Stimulated activated naive CD8-positive, alpha-beta T cell treated with anti-CD3 and anti-CD28 coated beads, Interleukin-15, Interleukin-2, amounts not matched to agents 100 ng/mL and 50 ng/mL, for 24 hours (primary cell): ENCODE data around the gene PSMD3.

ENCODE experiments used
- H3K27ac Mint-ChIP-seq: one replicate; pipeline ENCODE4 v1.8.0; 2021; ENCODE audit warnings: mild to moderate bottlenecking, mixed read lengths
- H3K27me3 Mint-ChIP-seq: one replicate; pipeline ENCODE4 v1.8.0; 2021; ENCODE audit warnings: mixed read lengths
- H3K36me3 Mint-ChIP-seq: one replicate; pipeline ENCODE4 v1.8.0; 2021; ENCODE audit warnings: low read depth, mixed read lengths
- H3K4me1 Mint-ChIP-seq: one replicate; pipeline ENCODE4 v1.8.0; 2021; ENCODE audit warnings: low read depth, mixed read lengths
- H3K4me3 Mint-ChIP-seq: one replicate; pipeline ENCODE4 v1.8.0; 2021; ENCODE audit warnings: mild to moderate bottlenecking, mixed read lengths
- H3K9me3 Mint-ChIP-seq: one replicate; pipeline ENCODE4 v1.8.0; 2021; ENCODE audit warnings: mixed read lengths

Gene PSMD3

GRCh38 chr17:40019140-40019991 is 38.8 kb downstream of the PSMD3 start:
- peaks cover 29% of the 10 kb centered on the region for H3K36me3 Mint-ChIP-seq
- H3K4me3 Mint-ChIP-seq, result no peak overlapping the region
- H3K9me3 Mint-ChIP-seq, result no peaks in the 10 kb centered on the region
- no peak overlapping the region for H3K27ac Mint-ChIP-seq
- no peaks in the 10 kb centered on the region for H3K27me3 Mint-ChIP-seq
- H3K4me1 Mint-ChIP-seq, result no peaks in the 10 kb centered on the region

- Mint-ChIP-seq H3K4me1 (no peaks in the 10 kb centered on the region), H3K27me3 (no peaks in the 10 kb centered on the region), H3K9me3 (no peaks in the 10 kb centered on the region), H3K4me3 (no peak overlapping the region), H3K36me3 (peaks cover 34% of the 10 kb centered on the region), H3K27ac (no peak overlapping the region)
Observed at GRCh38 chr17:40020146-40020545, 39.5 kb downstream of the PSMD3 start.

- H3K27me3 Mint-ChIP-seq, result no peaks in the 10 kb centered on the region
- no peaks in the 10 kb centered on the region for H3K9me3 Mint-ChIP-seq
- H3K27ac Mint-ChIP-seq, result no peak overlapping the region
- H3K36me3 Mint-ChIP-seq, result peaks cover 48% of the 10 kb centered on the region
- peaks cover 9% of the 10 kb centered on the region for H3K4me1 Mint-ChIP-seq
- H3K4me3 Mint-ChIP-seq, result no peak overlapping the region
Observed at GRCh38 chr17:40021451-40021971, 40.9 kb downstream of the PSMD3 start.

GRCh38 chr17:40022497-40022896 is 41.9 kb downstream of the PSMD3 start:
- Mint-ChIP-seq H3K36me3 (peaks cover 49% of the 10 kb centered on the region), H3K4me3 (no peak overlapping the region), H3K4me1 (peaks cover 10% of the 10 kb centered on the region), H3K27me3 (no peaks in the 10 kb centered on the region), H3K9me3 (no peaks in the 10 kb centered on the region), H3K27ac (no peak overlapping the region)

- Mint-ChIP-seq H3K4me3 (no peak overlapping the region), H3K4me1 (peaks cover 10% of the 10 kb centered on the region), H3K27ac (no peak overlapping the region), H3K9me3 (no peaks in the 10 kb centered on the region), H3K36me3 (peaks cover 49% of the 10 kb centered on the region), H3K27me3 (no peaks in the 10 kb centered on the region)
Observed at GRCh38 chr17:40022961-40023541, 42.4 kb downstream of the PSMD3 start.

- no peak overlapping the region for H3K4me3 Mint-ChIP-seq
- H3K9me3 Mint-ChIP-seq, result no peaks in the 10 kb centered on the region
- H3K27me3 Mint-ChIP-seq, result no peaks in the 10 kb centered on the region
- H3K4me1 Mint-ChIP-seq, result peaks cover 10% of the 10 kb centered on the region
- H3K27ac Mint-ChIP-seq, result no peak overlapping the region
- H3K36me3 Mint-ChIP-seq, result peaks cover 51% of the 10 kb centered on the region
Observed at GRCh38 chr17:40023590-40024292, 43.1 kb downstream of the PSMD3 start.

- H3K4me3 Mint-ChIP-seq, result no peak overlapping the region
- H3K9me3 Mint-ChIP-seq, result no peaks in the 10 kb centered on the region
- H3K4me1 Mint-ChIP-seq, result peaks cover 10% of the 10 kb centered on the region
- no peaks in the 10 kb centered on the region for H3K27me3 Mint-ChIP-seq
- H3K36me3 Mint-ChIP-seq, result peaks cover 57% of the 10 kb centered on the region
- H3K27ac Mint-ChIP-seq, result no peak overlapping the region
Observed at GRCh38 chr17:40024901-40025300, 44.3 kb downstream of the PSMD3 start.

GRCh38 chr17:40025559-40025958 is 45.0 kb downstream of the PSMD3 start:
- H3K36me3 Mint-ChIP-seq, result peaks cover 54% of the 10 kb centered on the region
- H3K4me1 Mint-ChIP-seq, result peaks cover 10% of the 10 kb centered on the region
- H3K27me3 Mint-ChIP-seq, result no peaks in the 10 kb centered on the region
- no peaks in the 10 kb centered on the region for H3K9me3 Mint-ChIP-seq
- H3K4me3 Mint-ChIP-seq, result no peak overlapping the region
- no peak overlapping the region for H3K27ac Mint-ChIP-seq

GRCh38 chr17:40025991-40026815 is 45.6 kb downstream of the PSMD3 start:
- peaks cover 56% of the 10 kb centered on the region for H3K36me3 Mint-ChIP-seq
- no peak overlapping the region for H3K4me3 Mint-ChIP-seq

GRCh38 chr17:40026816-40027613 is 46.4 kb downstream of the PSMD3 start:
- peaks cover 10% of the 10 kb centered on the region for H3K4me1 Mint-ChIP-seq
- no peaks in the 10 kb centered on the region for H3K27me3 Mint-ChIP-seq
- H3K9me3 Mint-ChIP-seq, result no peaks in the 10 kb centered on the region
- no peak overlapping the region for H3K4me3 Mint-ChIP-seq
- peaks cover 57% of the 10 kb centered on the region for H3K36me3 Mint-ChIP-seq
- no peak overlapping the region for H3K27ac Mint-ChIP-seq

More at GRCh38 chr17:40025991-40026815, 45.6 kb downstream of the PSMD3 start:
- Mint-ChIP-seq H3K4me1 (peaks cover 10% of the 10 kb centered on the region), H3K27me3 (no peaks in the 10 kb centered on the region), H3K9me3 (no peaks in the 10 kb centered on the region), H3K27ac (no peak overlapping the region)

- Mint-ChIP-seq H3K27me3 (no peaks in the 10 kb centered on the region), H3K9me3 (no peaks in the 10 kb centered on the region), H3K4me3 (no peak overlapping the region), H3K36me3 (peaks cover 57% of the 10 kb centered on the region), H3K4me1 (peaks cover 10% of the 10 kb centered on the region), H3K27ac (no peak overlapping the region)
Observed at GRCh38 chr17:40027614-40028012, 47.0 kb downstream of the PSMD3 start.

- H3K27ac Mint-ChIP-seq, result no peak overlapping the region
- peaks cover 56% of the 10 kb centered on the region for H3K36me3 Mint-ChIP-seq
- no peaks in the 10 kb centered on the region for H3K27me3 Mint-ChIP-seq
- no peak overlapping the region for H3K4me3 Mint-ChIP-seq
- H3K9me3 Mint-ChIP-seq, result no peaks in the 10 kb centered on the region
- peaks cover 10% of the 10 kb centered on the region for H3K4me1 Mint-ChIP-seq
Observed at GRCh38 chr17:40028595-40028994, 48.0 kb downstream of the PSMD3 start.

- Mint-ChIP-seq H3K36me3 (peaks cover 51% of the 10 kb centered on the region), H3K4me1 (no peaks in the 10 kb centered on the region), H3K27ac (no peak overlapping the region), H3K27me3 (no peaks in the 10 kb centered on the region), H3K9me3 (no peaks in the 10 kb centered on the region), H3K4me3 (no peak overlapping the region)
Observed at GRCh38 chr17:40031706-40032105, 51.1 kb downstream of the PSMD3 start.
